NCI-H460 (cell line): ENCODE data around the gene GPAT2. TPM values are rescaled to one million over a fixed set of nuclear protein-coding genes. Genes with fewer than 3 reads are reported as not detected.
"Not testable (repeated sequence)": the region's sequence is repeated elsewhere in the genome, so short reads cannot be mapped to it uniquely, and the experiment has no call there.

Source experiments
- DNase-seq: peaks from one replicate; pipeline ENCODE4 v3.0.0-alpha.2; 2016; ENCODE audit warnings: low read depth; ENCODE audit errors: extremely low read depth
- small RNA-seq, 2 experiments: library from RNA; depleted of rRNA; stranded (forward); fragments of <200 nt; gene quantifications; one replicate each; pipeline ENCODE3, GENCODE V24; 2014
- total RNA-seq: library from RNA; depleted of rRNA; stranded (reverse); fragments of >200 nt; shearing (Covaris generic); gene quantifications from 2 replicates; pipeline ENCODE4 v1.2.3, GENCODE V29; 2014; rRNA removed

The GPAT2 gene
- total RNA-seq, 1 experiment from 2014 or later, result not detected

GRCh38 chr2:95990884-95991283 is 43.8 kb downstream of the GPAT2 start:
- not testable (repeated sequence) for DNase-seq

Small RNA genes within 50 kb of the gene (small RNA-seq; reads per million reads assigned to genes)
- gene RN7SL210P, result 0 reads per million in 2 experiments

Other genes starting within 250 kb of the GPAT2 start
- 16.8 and 19.5 TPM in 2 replicates for gene ANKRD36C, start 43.1 kb downstream of the GPAT2 start, total RNA-seq
- not detected in 2 replicates for gene ADRA2B, start 81.7 kb upstream of the GPAT2 start, total RNA-seq
- gene ASTL, start 103.6 kb upstream of the GPAT2 start, total RNA-seq, result not detected in 2 replicates
- 11.1 and 13.2 TPM in 2 replicates for gene DUSP2, start 110.5 kb upstream of the GPAT2 start, total RNA-seq
- 170 and 177 TPM in 2 replicates for gene STARD7, start 173.9 kb upstream of the GPAT2 start, total RNA-seq
- gene TMEM127, start 231.1 kb upstream of the GPAT2 start, total RNA-seq, result 21.0 and 21.4 TPM in 2 replicates
- 75.0 and 76.9 TPM in 2 replicates for gene CIAO1, start 231.3 kb upstream of the GPAT2 start, total RNA-seq